Stimulated activated CD4-positive, alpha-beta T cell treated with anti-CD3 and anti-CD28 coated beads, Interleukin-1b, Interleukin-23, amount 100 ng/mL, for 4 hours (primary cell): Measurements from ENCODE around the gene CCNH.

ENCODE experiments used
- DNase-seq, 2 donors: peaks; one replicate each; pipeline ENCODE4 v3.0.0-alpha.2; 2020; ENCODE audit warnings: low read depth in 2 of 2

Gene CCNH

GRCh38 chr5:87360132-87360531, 52.6 kb downstream of the CCNH start:
- DNase-seq: no peak

- no peak for DNase-seq
Measured at GRCh38 chr5:87359106-87359505, 53.6 kb downstream of the CCNH start.

- DNase-seq: no peak
Measured at GRCh38 chr5:87354496-87354895, 58.2 kb downstream of the CCNH start.

- no peak for DNase-seq
Measured at GRCh38 chr5:87347841-87348240, 64.9 kb downstream of the CCNH start.

GRCh38 chr5:87347272-87347671, 65.5 kb downstream of the CCNH start:
- DNase-seq: no peak
